Measurements from ENCODE around the gene HSBP1. TPM values are rescaled to one million over a fixed set of nuclear protein-coding genes. Genes with fewer than 3 reads are reported as not detected.
A peak's percentile ranks its signal among the peaks of the same experiment; 100 is the strongest.

Gene HSBP1
- total and polyA plus RNA-seq, 2 of the 13 experiments (the other 11 are each of a cell fraction or from before 2014, with no cell fraction given) = 249 to 292 TPM

GRCh38 chr16:83851473-83851872 lies 43.7 kb downstream of the HSBP1 start (continued):
- TF ChIP-seq LRRFIP1 (CRISPR knock-in tag; conservative IDR thresholded peaks at IDR 0.05) = no peak
- TF ChIP-seq HNF4G (IDR thresholded peaks at IDR 0.05; ENCODE audit: borderline replicate concordance, low read depth, low read length) = peak; percentile 48; the same call in 1 of the 2 replicates
- no peak; the same call in 1 of the 2 replicates for TF ChIP-seq HNF4G (CRISPR knock-in tag; IDR thresholded peaks at IDR 0.05; ENCODE audit: borderline replicate concordance, low read depth)
- TF ChIP-seq GABPA (IDR thresholded peaks at IDR 0.05; ENCODE audit: low read depth, low read length) = no peak
- TF ChIP-seq GABPA (CRISPR knock-in tag; IDR thresholded peaks at IDR 0.05; ENCODE audit: low read depth) = 0 out of 2 replicates have a peak, but pooled peaks have one; percentile 28
- peak; percentile 64; the same call in 1 of the 2 replicates for TF ChIP-seq MAX (IDR thresholded peaks at IDR 0.05)
- 0 out of 2 replicates have a peak, but pooled peaks have one; percentile 23 for TF ChIP-seq ELF3 (CRISPR knock-in tag; IDR thresholded peaks at IDR 0.05)

GRCh38 chr16:83852774-83853173 lies 45.0 kb downstream of the HSBP1 start:
- H4K20me1 ChIP-seq (ENCODE audit: insufficient read depth, low read length) = no peaks in the 10 kb centered on the region
- ChIA-PET CTCF (ENCODE audit: low intra/inter-chr PET ratio, low total read pairs) (no interaction called here), POLR2A (no interaction called here)
- no peak overlapping the region for H3K27ac ChIP-seq (ENCODE audit: extremely low read length, insufficient read depth, low read length)
- WGBS (ENCODE audit: low lambda C conversion rate) = 72% methylated on average over 11 of the region's 11 CpGs
- no TSS peak for BruUV-seq (replicated peaks)
- H3K9ac ChIP-seq (ENCODE audit: insufficient read depth, low read depth, low read length) = no peak overlapping the region
- peaks cover 0 to 35% of the 10 kb centered on the region in 2 experiments; a peak in 3 of 5 replicates for H3K27me3 ChIP-seq (ENCODE audit: control insufficient read depth in 1 of 2, insufficient read depth in 2 of 2, low read length in 2 of 2)
- no peak overlapping the region for H2AFZ ChIP-seq (ENCODE audit: low read length)
- no peaks in the 10 kb centered on the region for H3K79me2 ChIP-seq (ENCODE audit: insufficient read depth, low read length)
- intact Hi-C loops (cut with micrococcal nuclease; ENCODE audit: unreplicated experiment) = no loop called here
- peaks cover 11% of the 10 kb centered on the region for H3K4me1 ChIP-seq (ENCODE audit: insufficient read depth, low read length)
- in situ Hi-C loops (cut with HindIII; ENCODE audit: extremely low pct_ligation_motif_present, low pct_unique_long_range_greater_than_20kb) = no loop called here
- FAIRE-seq = no peak
- H3K4me3 ChIP-seq (replicated peaks in 1 of 3; ENCODE audit: insufficient read depth in 1 of 3, low read depth in 2 of 3, low read length in 3 of 3) = no peak overlapping the region
- H3K4me2 ChIP-seq (ENCODE audit: low read depth, low read length) = no peak overlapping the region
- no peaks in the 10 kb centered on the region for H3K36me3 ChIP-seq (replicated peaks in 1 of 2; ENCODE audit: control insufficient read depth in 1 of 2, insufficient read depth in 2 of 2, low read length in 2 of 2)
- H3K9me3 ChIP-seq (ENCODE audit: low read length) = no peaks in the 10 kb centered on the region
- ATAC-seq = no peak
- DNase-seq (ENCODE audit: low spot score) = no peak
- TF ChIP-seq SP2 (CRISPR knock-in tag; IDR thresholded peaks at IDR 0.05) (no peak), ZFP91 (CRISPR knock-in tag; IDR thresholded peaks at IDR 0.05; ENCODE audit: borderline replicate concordance) (no peak), ZBTB25 (CRISPR knock-in tag; IDR thresholded peaks at IDR 0.05) (no peak), ADNP (CRISPR knock-in tag; IDR thresholded peaks at IDR 0.05) (no peak), SRSF9 (IDR thresholded peaks at IDR 0.05; ENCODE audit: borderline replicate concordance, insufficient read depth, low read depth, low read length, poor library complexity, severe bottlenecking) (no peak), ZNF660 (CRISPR knock-in tag; IDR thresholded peaks at IDR 0.05; ENCODE audit: borderline replicate concordance, low read depth) (no peak), ONECUT2 (CRISPR knock-in tag; IDR thresholded peaks at IDR 0.05) (no peak)
